Measurements from ENCODE around the gene SPACA4.

SPACA4 gene

DNA sequence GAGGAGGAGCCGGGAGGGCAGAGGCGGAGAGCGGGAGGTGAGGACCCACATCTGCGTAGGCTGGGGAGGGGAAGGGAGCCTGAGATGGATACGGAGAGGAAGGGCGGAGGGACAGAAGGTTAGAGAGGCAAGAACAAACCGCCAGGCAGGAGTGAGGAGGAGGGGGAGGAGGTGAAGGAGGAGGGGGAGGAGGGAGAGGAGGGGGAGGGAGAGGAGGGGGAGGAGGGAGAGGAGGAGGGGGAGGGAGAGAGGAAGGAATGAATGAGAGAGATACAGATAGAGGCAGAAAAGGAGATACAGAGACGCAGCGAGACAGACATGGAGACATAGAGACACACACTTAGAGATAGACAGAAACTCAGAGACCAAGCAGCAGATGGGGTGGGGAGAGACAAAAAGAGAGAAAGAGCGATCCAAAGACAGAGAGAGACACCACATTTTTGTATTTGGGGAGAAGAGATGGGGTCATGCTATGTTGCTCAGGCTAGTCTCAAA lies 40.2 kb downstream of the SPACA4 start (continued):
- no peak for TF ChIP-seq CREB5 (CRISPR knock-in tag; IDR thresholded peaks at IDR 0.05; ENCODE audit: low read depth)
- no peak for TF ChIP-seq ISL1 (CRISPR knock-in tag; IDR thresholded peaks at IDR 0.05)
- TF ChIP-seq TOX (CRISPR knock-in tag; IDR thresholded peaks at IDR 0.05; ENCODE audit: borderline replicate concordance), result no peak

GRCh38 chr19:48648134-48648533 lies 41.6 kb downstream of the SPACA4 start:
- no peak for ATAC-seq
- TF ChIP-seq ISL1 (CRISPR knock-in tag; IDR thresholded peaks at IDR 0.05), result no peak
- TF ChIP-seq TOX (CRISPR knock-in tag; IDR thresholded peaks at IDR 0.05; ENCODE audit: borderline replicate concordance), result no peak
- no peak for TF ChIP-seq ZFP3 (CRISPR knock-in tag; IDR thresholded peaks at IDR 0.05)
- no peak for TF ChIP-seq ZNF8 (CRISPR knock-in tag; IDR thresholded peaks at IDR 0.05)
- no peak for TF ChIP-seq CREB5 (CRISPR knock-in tag; IDR thresholded peaks at IDR 0.05; ENCODE audit: low read depth)
- TF ChIP-seq CSDC2 (CRISPR knock-in tag; IDR thresholded peaks at IDR 0.05), result no peak

DNA sequence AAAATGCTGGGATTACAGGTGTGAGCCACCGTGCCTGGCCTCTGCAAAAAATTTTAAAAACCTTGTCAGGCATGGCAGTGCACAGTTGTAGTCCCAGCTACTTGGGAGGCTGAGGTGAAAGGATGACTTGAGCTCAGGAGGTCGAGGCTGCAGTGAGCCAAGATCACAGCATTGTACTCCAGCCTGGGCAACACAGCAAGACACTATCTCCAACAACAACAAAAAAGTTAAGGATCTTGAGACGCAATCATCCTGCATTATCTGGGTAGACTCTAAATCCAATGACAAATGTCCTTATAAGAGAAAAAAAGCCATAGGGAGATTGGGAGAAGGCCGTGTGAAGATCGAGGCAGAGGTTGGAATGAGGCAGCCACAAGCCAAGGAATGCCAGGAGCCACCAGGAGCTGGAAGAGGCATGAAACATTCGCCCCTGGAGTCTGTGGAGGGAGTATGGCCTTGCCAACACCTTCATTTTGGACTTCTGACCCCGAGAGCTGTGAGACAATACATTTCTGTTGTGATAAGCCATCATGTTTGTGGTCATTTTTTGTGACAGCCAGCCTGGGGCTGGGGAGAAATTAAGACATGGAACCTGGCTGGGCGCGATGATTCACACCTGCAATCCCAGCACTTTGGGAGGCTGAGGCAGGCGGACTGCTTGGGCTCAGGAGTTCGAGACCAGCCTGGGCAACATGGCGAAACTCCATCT lies 44.6 kb downstream of the SPACA4 start:
- no peak for TF ChIP-seq ESRRG (CRISPR knock-in tag; IDR thresholded peaks at IDR 0.05)
- TF ChIP-seq OSR1 (CRISPR knock-in tag; IDR thresholded peaks at IDR 0.05), result no peak
- no peak for TF ChIP-seq ZFP30 (CRISPR knock-in tag; IDR thresholded peaks at IDR 0.05)
- no peak for TF ChIP-seq ZNF70 (CRISPR knock-in tag; IDR thresholded peaks at IDR 0.05)
- no peak for TF ChIP-seq RARB (CRISPR knock-in tag; IDR thresholded peaks at IDR 0.05)
- TF ChIP-seq ZNF565 (CRISPR knock-in tag; conservative IDR thresholded peaks at IDR 0.05; ENCODE audit: low read depth), result no peak
- TF ChIP-seq ISL1 (CRISPR knock-in tag; IDR thresholded peaks at IDR 0.05), result no peak
- no peak for ATAC-seq

DNA sequence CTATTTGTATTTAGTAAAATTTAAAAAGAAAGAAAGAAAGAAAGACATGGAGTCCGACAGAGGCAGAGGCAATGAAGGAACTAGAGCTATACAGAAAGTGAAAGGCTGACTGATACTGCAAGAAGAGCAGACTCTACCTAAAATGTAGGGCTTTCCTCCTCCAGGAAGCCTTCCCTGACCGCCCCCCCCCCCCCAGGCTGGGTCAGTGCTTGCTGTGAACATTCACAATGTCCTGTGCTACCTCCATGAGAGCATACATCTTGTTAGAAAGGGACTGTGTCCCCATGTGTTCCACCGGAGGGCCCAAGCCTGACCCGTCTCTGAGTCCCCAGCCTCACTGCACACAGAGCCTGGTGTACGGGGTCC lies 45.1 kb downstream of the SPACA4 start:
- no peak for ATAC-seq
- TF ChIP-seq TOX (CRISPR knock-in tag; IDR thresholded peaks at IDR 0.05; ENCODE audit: borderline replicate concordance), result no peak
- TF ChIP-seq CREB5 (CRISPR knock-in tag; IDR thresholded peaks at IDR 0.05; ENCODE audit: low read depth), result no peak
- no peak for TF ChIP-seq ISL1 (CRISPR knock-in tag; IDR thresholded peaks at IDR 0.05)
- no peak for TF ChIP-seq ESRRG (CRISPR knock-in tag; IDR thresholded peaks at IDR 0.05)
- TF ChIP-seq BACH2 (CRISPR knock-in tag; IDR thresholded peaks at IDR 0.05; ENCODE audit: borderline replicate concordance), result no peak
- no peak for TF ChIP-seq ZNF70 (CRISPR knock-in tag; IDR thresholded peaks at IDR 0.05)

DNA sequence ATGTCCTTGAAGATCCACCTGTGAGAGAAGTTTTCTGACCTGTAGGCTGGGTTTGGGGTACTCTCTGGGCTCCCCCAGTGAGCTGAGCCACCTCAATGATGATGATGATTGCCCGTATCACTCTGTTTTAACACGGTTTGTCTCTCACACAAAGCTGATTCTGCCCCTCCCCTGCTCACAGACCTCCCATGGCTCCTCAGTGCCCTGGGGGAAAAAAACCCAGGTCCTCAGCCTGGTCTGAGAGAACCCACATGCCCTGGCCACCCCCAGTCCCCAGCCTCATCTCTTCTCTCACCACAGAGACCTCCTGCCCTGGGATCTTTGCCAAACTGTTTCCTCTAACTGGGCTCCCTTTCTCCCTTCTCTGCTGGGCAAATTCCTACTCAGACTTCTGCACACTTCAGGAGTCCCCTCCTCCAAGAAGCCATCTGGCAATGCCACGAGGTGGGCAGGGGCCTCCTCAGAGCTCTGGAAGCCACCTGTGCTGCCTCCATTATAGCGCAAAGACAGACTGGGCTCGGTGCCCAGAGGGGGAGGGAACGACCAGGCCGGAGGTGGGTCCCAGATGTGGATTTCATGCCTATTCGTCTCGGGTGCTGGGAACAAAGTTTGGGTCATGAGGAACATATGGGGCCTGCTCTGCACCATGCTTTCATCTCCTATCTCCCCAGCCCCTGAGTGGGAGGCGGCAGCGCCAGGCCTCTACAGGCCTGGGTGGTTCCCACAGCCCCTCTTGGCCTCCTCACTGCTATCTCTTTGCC lies 47.9 kb downstream of the SPACA4 start:
- TF ChIP-seq TCF4 (CRISPR knock-in tag; IDR thresholded peaks at IDR 0.05; ENCODE audit: borderline replicate concordance), result peak; percentile 89; the same call in 1 of the 2 replicates
- TF ChIP-seq ARNTL (CRISPR knock-in tag; IDR thresholded peaks at IDR 0.05; ENCODE audit: borderline replicate concordance, low read depth), result no peak
- TF ChIP-seq RARB (CRISPR knock-in tag; IDR thresholded peaks at IDR 0.05), result no peak
- peak; percentile 63; the same call in 1 of the 2 replicates for TF ChIP-seq ZFP3 (CRISPR knock-in tag; IDR thresholded peaks at IDR 0.05)
- peak; percentile 43; the same call in 1 of the 3 replicates for ATAC-seq

- ATAC-seq, result no peak
- TF ChIP-seq OSR1 (CRISPR knock-in tag; IDR thresholded peaks at IDR 0.05) (no peak), PATZ1 (CRISPR knock-in tag; IDR thresholded peaks at IDR 0.05; ENCODE audit: borderline replicate concordance) (no peak), TSHZ2 (CRISPR knock-in tag; IDR thresholded peaks at IDR 0.05) (no peak), ZFP30 (CRISPR knock-in tag; IDR thresholded peaks at IDR 0.05) (no peak), ZNF8 (CRISPR knock-in tag; IDR thresholded peaks at IDR 0.05) (no peak), ESRRG (CRISPR knock-in tag; IDR thresholded peaks at IDR 0.05) (no peak), ZNF70 (CRISPR knock-in tag; IDR thresholded peaks at IDR 0.05) (no peak), TCF4 (CRISPR knock-in tag; IDR thresholded peaks at IDR 0.05; ENCODE audit: borderline replicate concordance) (no peak), CSRNP3 (CRISPR knock-in tag; IDR thresholded peaks at IDR 0.05) (no peak), SNAI2 (CRISPR knock-in tag; IDR thresholded peaks at IDR 0.05) (no peak)
Measured at GRCh38 chr19:48656840-48657474, 50.4 kb downstream of the SPACA4 start.

Data from SK-N-SH treated with all-trans-retinoic acid at 6 μM for 48 hours (cell line).